Gastroesophageal sphincter (tissue), 3 donors: Measurements from ENCODE around the gene CYBA.

Experiments
- CTCF ChIP-seq, 4 experiments: fragments of 200-600 bp in 2 of 4; fragments of 450-650 bp in 2 of 4; sonication (generic) in 1 of 4; IDR thresholded peaks; one replicate each; pipeline ENCODE4 v1.5.1; 2017 to 2019; ENCODE audit warnings: antibody characterized with exemption in 4 of 4, mild to moderate bottlenecking in 2 of 4, moderate library complexity in 2 of 4
- POLR2A ChIP-seq, 2 donors: fragments of 450-650 bp; IDR thresholded peaks; one replicate each; pipeline ENCODE4 v1.6.1; 2017; ENCODE audit warnings: antibody characterized with exemption in 2 of 2, mild to moderate bottlenecking in 2 of 2, moderate library complexity in 1 of 2

DNA sequence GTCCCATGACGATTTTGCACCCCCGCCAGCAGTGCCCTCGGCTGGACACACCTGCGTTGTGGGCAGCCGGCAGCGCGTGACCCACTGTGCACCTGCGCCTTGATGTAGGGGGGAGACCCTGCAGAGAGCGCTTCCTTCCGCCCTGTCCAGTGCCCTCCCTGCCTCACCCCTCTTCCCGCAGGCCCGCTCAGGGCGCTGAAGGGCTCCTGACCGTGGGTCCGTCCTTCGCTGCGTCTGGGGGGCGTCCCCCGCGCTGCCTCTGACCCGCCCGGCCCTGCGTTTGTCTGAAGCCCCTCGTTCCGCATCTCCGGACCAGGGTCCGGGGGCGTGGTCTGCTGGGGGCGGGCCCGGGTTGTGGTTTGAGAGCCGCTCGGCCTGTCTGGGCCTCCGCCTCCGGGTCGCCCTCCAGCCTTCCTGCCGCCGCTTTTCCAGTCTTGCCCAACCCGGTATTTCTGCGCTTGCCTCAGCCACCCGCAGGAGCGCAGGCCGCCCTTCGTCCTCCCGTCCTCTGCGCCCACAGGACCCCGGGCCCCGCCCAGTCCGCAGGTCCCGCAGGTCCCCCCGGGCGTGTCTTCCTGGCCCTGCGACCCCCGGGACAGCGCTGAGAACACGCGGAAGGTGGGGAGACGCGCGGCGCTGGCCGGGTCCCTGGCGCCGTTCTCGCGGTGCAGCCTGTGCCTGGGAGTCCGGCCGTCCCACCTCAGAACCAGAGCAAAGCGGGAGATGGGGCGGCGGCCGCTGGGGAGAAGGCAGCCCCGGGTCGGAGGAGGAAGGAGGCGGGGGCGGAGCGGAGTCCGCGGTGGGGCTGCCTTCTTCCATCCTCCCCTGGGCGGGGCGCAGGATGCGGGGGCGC is 16.5 kb downstream of the CYBA start:
- TF ChIP-seq CTCF (IDR thresholded peaks at IDR 0.05) (peak in 1 of 4 experiments; percentile 10), POLR2A (IDR thresholded peaks at IDR 0.05) (no peak)
